HPDE6-E6E7 (cell line): ENCODE measurements around the gene ETHE1.
"Not testable (repeated sequence)": the region's sequence is repeated elsewhere in the genome, so short reads cannot be mapped to it uniquely, and the experiment has no call there.

Experiments
- DNase-seq: peaks from one replicate; pipeline ENCODE4 v3.0.0; 2011; ENCODE audit warnings: missing footprints; ENCODE audit errors: extremely low spot score

Gene ETHE1

DNA sequence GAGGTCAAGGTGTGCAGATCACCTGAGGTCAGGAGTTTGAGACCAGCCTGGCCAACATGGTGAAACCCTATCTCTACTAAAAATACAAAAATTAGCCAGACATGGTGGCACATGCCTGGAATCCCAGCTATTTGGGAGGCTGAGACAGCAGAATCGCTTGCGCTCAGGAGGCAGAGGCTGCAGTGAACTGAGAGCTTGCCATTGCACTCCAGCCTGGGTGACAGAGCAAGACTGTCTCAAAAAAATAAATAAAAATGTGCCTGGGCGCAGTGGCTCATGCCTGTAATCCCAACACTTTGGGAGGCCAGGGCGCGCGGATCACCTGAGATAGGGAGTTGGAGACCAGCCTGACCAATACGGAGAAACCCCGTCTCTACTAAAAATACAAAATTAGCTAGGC lies 3.3 kb downstream of the ETHE1 start:
- not testable (repeated sequence) for DNase-seq

DNA sequence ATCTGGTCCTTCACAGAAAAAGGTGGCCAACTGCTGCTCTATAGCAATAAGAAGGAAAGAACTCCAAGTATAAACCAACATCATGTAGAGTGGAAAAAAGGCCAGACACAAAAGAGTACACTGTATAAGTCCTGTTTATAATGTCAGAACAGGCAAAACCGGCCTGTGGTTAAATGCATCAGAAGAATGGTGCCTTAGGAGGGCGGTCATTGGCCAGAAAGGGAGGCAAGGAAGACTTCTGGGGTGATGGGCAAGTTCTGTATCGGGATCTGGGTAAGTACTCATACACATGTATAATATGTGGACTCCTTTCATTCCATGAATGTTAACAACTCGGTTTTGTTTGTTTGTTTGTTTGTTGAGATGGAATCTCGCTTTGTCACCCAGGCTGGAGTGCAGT lies 4.1 kb downstream of the ETHE1 start:
- no peak for DNase-seq

DNA sequence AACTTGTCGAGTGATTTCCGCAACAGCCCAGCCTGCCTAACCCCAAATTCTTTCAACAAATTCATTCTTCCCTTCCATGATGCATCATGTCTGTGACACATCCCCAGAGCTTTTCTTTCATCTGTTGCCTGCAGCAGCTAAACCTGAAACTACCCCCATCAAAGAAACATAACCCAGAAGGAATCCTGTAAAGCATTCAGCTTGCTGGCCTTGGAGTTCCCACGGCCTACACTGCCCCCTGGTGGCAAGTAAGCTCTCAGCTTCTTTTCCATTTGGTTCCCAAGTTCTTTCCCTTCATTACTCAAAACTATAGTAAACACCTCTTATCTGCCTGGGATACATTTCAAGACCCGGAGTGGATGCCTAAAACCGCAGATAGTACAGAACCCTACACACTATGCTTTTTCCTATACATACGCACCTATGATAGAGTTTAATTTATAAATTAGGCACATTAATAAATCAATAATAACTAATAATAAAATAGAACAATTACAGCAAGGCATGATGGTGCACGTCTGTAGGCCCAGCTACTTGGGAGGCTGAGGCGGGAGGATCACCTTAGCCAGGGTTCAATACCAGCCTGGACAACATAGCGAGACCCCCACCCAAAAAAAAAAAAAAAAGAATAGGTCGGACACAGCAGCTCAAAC lies 7.4 kb downstream of the ETHE1 start:
- peak; percentile 92 for DNase-seq

DNA sequence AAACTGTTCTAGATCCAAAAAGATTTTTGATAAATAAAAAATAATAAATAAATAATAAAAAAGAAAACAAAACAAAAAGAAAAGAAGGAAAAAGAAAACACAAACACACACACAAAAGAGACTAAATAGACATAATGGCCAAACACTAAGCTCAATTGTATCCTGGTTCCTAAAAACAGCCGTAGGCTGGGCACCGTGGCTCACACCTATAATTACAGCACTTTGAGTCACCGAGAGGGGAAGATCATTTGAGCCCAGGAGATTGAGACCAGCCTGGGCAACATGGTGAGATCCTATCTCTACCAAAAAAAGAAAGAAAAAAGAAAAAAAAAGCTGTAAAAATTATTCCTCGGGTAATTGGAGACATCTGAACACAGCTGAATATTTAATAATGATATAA lies 8.9 kb downstream of the ETHE1 start:
- DNase-seq: no peak

DNA sequence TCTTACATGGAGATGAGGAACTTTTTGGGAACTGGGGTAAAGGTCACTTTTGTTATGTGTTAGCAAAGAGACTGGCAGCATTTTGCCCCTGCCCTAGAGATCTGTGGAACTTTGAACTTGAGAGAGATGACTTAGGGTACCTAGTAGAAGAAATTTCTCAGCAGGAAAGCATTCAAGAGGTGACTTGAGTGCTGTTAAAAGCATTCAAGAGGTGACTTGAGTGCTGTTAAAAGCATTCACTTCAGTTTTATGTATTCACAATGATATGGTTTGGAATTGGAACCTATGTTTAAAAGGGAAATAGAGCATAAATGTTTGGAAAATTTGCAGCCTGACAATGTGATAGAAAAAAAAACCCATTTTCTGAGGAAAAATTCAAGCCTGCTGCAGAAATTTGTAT lies 14.6 kb downstream of the ETHE1 start:
- not testable (repeated sequence) for DNase-seq

DNA sequence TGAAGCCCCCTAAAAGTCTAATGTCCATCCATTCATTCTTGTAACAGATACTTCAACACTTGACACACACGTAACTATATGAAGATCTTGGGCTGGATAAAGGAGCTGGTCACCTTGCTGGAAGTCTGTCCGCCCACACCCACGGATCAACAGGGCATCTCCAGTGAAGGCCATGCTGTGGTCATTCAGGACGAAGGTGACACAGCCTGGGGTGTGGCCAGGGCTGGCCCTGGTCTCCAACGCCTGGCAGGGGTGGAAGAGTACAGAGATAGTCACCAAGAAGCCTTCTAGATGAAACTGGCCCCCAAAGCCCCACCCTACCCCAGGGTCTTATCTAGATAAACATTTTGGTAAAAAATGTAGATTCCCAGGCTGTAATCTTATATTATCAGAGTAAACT lies 15.7 kb downstream of the ETHE1 start:
- DNase-seq: no peak

DNA sequence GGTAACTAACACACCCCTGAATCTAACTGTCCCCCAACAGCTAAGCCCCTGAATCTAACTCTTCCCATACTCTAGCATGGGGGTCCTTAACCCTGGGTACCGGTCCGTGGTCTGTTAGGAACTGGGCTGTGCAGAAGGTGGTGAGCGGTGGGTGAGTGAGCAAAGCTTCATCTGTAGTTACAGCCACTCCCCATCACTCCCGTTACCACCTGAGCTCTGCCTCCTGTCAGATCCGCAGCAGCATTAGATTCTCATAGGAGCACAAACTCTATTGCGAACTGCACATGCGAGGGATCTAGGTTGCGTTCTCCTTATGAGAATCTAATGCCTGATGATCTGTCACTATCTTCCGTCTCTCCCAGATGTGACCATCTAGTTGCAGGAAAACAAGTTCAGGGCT lies 16.3 kb downstream of the ETHE1 start:
- no peak for DNase-seq

DNA sequence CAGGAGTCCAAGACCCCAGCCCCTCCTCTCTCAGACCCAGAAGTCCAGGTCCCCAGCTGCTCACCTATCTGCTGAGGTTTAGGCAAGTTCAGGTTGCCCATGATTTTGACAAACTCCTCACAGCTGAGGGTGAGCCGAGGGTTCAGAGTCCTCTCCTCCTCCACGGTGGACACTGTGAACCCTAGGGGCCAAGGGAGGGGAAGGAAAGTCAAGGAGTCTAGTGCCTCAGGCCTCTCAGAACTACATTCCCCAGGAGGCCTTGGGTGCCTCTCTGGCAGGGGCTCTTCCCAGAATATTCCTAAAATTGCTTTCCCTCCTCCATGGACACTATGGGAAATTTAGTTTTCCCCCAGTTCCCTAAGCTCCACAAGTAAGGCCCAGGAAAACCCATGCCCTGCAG lies 19.1 kb downstream of the ETHE1 start:
- no peak for DNase-seq

DNA sequence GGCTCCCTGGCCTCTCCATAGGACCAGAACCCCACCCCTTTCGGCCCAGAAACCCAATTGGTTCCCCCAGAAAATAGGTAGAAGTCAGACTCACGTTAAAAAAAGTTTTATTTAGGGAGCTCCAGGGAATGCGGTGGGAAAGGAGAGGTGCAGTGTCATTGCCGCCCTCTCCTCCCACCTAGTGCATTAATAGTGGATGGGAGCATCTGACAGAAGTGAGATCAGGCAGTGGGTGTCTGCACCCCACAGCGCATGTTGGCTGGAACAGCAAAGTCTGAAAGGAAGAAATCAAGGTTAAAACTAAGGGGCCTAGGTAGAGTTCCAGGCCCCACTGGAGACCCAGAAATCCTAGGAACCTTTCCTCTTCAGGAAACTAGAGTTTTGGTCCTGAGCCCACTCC lies 20.4 kb downstream of the ETHE1 start:
- DNase-seq: no peak

DNA sequence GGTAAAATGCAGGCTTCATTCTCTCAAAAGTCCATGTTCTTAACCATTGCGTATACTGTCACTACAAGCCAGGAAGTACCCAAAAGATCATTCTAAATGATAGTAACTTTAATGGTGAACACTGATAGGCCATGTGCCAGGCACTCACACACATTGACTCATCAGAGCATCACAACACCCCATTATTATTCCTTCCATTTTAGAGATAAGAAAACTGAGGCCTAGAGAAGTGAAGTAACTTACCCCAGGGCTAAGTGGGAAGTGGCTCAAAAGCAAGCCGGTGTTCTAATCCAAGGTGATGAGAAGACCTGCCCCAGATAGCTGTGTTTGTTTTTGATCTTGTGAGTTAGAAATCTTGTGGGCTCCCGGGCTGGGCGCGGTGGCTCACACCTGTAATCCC lies 21.1 kb downstream of the ETHE1 start:
- DNase-seq: no peak

DNA sequence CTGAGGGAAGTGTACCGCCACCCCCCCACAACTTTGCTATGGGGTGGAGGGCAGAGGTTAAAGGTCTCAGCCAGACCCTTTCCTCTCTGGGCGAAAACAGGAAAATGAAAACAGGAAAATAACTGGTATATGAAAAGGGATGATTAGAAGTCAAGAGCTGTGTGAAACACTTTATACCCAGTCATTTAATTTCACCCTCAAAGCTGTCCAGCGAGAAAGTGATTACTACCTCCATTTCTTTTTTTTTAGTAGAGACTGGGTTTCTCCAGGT lies 21.9 kb downstream of the ETHE1 start:
- DNase-seq: no peak

DNA sequence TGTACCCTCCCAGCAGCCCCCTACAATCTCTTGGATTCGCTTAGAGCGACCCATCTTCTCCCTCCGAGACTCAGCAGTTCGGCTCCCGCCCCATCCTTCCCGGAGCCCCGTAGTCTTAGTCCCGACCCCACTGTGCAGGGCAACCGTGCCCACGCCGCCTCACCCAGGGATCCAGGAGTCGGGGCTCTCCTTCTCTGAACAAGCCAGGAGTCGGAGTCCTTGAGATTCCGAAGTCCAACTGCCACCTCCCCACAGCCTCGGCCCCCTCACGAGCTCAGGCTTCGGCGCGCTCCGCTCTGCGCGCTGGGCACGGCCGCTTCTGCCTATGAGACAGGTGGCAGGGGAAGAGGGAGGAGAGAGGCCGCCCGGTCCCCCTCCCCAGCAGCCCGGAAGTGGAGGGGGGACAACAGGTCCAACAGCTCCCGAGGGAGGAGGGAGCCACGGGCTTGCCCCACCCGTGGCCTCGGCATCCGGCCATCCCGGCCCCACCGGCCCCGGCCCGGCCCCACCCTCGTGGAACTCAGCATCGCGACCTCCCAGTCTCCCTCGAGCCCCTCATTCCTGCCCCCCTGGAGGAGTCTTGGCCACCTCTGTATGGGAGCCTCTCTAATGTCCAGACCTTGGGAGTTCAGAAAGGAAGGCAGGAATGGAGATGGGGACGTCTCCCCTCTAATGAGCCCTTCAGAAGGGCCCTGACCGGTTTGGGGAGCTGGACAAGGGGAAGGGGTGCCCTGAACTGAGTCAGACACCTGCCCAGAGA lies 22.4 kb downstream of the ETHE1 start, which contains the start of gene PHLDB3:
Gene PHLDB3, minus strand, starts transcription at position 321 of the 760 bp plus-strand sequence. CDS start 628 bp downstream, outside the sequence.
- DNase-seq: no peak

DNA sequence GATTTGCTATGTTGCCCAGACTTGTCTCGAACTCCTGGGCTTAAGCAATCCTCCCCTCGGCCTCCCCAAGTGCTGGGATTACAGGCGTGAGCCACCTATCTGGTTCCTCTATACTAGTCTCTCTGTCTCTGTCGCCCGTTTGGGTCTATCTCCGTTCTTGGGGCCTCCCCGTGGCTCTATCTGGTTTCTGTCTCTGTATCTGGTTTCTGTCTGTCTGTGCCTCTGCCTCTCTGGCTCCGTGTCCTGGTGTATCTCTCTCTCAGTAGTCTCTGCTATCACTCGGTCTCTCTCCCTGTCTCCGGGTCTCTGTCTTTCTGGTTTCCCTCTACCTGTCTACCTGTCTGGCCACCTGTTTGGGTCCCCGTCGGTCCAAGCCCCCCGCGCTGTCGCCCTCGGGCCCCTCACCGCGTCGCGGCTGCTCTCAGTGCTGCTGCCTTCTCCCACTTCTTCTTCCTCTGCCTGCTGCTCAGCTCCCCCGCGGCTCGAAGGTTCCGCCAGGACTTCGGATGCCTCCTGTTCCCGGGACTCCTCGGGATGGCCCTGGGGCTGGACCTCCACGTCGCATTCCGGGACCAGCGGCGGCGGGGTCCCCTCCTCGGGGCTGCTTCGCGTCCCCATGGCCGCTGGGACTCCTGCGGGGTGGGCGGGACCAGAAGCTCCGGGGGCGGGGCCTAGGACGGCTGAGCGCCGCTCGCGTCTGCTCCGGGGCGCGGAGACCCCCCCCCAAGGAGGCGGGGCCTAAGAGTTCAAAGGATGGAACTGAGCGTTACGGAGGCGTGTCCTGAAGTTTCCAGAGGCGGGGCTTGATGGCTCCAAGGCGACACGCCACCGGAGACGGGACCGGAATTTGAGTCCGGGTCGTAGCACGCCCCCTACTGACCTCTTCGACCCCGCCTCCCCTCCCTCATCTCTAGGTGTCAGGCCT lies 23.2 kb downstream of the ETHE1 start:
- DNase-seq: peak; percentile 90

DNA sequence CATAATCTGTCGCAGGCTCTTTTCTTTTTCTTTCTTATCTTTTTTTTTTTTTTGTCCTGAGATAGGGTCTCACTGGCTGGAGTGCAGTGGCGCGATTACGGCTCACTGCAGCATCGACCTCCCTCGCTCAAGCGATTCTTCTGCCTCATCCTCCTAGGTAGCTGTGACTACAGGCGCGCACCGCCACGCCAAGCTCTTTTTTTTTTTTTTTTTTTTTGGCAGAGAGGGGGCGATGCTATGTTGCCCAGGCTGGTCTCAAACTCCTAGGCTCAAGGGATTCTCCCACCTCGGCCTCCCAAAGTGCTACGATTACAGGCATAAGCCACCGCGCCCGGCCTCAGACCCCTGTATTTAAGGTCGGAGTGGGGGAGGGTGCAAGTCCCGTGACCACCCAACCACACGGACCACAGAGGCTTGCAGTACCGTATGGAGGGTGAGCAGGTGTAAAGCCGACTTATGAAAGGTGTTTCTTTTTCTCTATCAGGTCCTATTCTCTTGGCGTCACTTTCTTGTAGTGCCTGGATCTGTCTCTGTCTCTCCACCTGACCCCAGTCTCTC lies 24.5 kb downstream of the ETHE1 start:
- DNase-seq: no peak

DNA sequence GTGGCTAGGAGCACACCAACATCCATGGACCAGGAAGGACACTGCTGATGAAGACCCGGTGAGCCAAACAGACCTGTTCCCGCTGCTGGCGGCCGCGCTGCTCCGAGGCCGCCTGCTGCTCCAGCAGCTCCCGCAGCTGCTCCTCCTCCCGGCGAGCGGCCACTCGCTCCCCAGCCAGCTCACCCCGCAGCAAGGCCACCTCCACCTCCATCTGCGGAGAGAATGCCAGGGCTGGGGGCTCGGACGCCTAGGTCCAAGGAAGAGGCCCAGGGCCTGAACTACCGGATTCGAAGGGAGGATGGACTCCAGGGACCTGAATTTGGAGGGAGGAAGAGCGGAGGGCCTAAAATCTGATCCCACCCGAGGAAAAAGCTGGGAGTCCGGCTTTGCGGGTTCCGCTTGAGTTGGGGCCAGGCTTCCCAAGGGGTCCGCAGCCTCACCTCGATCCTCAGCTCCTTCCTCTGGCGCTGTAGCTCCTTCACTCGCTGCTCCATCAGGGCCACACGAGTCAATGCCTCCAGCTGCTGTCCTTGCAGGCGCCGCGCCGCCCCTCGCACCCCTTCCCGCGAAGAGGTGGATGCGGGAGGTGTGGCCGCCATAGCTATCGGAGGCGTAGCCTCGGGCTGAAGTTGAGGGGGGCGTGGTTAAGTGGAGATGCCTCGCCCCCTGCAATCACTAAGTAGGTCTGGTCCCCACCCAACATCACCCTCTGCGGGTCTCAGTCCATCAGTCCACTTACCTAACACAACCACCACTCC lies 25.2 kb downstream of the ETHE1 start:
- no peak for DNase-seq

DNA sequence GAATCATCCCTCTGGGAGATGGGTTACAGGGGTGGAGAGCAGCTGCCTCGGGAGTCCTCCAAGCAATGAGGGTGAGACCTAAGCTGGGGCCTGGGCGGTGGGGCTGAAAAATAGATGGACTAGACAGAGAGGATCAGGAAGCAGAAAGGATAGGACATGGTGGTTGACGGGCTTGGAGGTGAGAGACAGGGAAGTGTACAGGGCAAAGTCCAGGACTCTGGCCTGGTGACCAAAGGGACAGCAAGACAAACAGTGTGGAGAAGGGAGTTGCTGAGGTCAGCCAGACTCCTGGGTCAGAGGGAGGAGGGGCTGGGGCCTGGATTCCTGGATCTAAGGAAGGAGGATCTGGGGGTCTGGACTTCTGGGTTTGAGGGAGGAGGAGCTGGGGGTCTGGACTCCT lies 28.0 kb downstream of the ETHE1 start:
- DNase-seq: no peak

DNA sequence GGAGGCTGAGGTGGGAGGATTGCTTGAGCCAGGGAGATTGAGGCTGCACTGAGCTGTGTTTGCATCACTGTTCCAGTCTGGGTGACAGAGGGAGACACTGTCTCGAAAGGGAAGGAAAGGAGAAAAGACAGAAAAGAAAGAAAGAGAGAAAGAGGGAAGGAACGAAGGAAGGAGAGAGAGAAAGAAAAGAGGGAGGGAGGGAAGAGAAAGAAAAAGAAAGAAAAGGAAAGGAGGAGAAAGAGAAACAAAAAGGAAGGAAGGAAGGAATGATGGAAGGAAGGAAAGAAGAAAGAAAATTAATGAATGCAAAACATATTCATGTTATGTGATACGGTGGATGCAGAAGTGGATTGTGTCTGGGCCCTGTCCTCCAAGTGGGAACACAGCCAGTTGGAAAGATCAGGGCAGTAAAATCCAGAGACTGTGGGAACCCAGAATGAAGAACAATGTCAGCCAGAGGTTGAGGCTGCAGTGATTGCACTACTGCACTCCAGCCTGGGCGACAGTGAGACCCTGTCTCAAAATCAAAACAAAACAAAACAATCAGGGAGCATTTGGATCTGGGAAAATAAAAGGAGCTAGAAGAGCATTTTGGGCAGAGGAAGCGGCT lies 28.7 kb downstream of the ETHE1 start:
- DNase-seq: no peak

DNA sequence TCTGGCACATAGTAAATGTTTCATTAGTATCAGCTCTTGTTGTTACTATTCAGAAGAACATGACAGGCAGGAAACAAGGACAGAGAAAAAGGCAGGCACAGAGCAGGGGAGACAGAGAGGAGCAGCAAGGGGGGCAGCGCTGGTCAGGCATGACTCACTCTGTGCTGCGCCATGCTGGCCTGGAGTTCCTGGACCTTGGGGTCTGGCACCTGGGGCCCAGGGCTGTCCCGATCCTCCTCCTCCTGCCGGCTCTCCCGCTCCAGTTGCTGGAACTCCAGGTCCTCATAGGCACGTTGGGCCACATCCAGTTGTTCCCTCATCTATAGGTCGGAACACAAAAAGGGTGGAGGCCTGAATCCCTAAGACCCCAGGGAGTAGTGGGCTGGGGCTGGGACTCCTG lies 30.0 kb downstream of the ETHE1 start:
- DNase-seq: no peak

DNA sequence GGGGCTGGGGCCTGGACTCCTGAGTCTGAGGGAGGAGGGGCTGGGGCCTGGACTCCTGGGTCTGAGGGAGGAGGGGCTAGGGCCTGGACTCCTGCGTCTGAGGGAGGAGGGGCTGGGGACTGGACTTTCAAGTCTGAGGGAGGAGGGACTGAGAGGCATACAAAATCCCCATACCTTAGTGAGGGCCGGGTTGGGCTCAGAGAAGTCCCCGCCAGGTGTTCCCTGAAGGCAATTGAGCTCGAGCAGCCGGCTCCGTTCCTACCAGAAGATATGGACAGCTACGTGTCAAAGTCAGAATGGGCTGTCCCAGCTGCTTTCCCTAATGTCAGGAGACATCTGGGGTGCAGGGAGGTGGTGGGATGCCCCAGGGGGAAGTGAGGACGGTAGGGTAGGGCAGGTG lies 31.9 kb downstream of the ETHE1 start:
- DNase-seq: no peak

DNA sequence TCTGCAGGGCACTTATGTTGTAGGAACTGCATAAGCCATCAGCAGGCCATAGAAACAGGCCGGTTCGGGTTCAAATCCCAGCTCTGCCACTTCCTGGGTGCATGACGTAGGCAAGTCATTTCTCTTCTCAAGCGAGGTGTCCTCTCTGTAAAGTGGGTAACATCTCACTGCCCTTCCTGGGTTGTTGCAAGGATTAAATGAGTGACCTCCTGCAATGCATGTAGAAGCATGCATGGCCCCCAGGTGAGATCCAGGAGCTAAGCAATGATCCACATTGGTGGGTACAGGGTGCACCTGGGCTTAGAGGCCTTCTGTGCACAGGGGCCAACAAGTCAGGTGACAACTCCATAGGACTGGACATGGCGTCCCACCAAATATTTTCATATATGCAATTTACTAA lies 36.2 kb downstream of the ETHE1 start:
- no peak for DNase-seq

DNA sequence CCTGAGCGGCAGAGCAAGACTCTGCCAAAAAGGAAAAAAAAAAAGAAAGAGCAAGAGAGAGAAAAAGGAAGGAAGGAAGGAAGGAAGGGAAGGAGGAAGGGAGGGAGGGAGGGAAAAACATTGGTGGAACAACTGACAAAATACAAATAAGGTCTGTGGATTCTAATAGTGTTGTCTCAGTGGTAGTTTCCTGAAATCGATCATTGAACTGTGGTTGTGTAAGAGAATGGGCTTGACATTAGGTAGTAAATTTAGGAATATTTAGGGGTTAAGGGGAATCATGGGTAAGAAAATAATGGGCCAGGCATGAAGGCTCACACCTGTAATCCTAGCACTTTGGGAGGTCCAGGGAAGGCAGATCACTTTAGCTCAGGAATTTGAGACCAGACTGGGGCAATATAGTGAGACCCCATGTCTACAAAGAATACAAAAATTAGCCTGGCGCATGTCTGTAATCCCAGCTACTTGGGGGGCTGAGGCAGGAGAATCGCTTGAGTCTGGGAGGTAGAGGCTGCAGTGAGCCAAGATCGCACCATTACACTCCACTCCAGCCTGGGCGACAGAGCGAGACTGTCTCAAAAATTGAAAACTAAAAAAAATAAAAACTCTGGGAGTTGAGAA lies 36.9 kb downstream of the ETHE1 start:
- no peak for DNase-seq
